ENCODE measurements around the gene GCC1. TPM values are rescaled to one million over a fixed set of nuclear protein-coding genes. Genes with fewer than 3 reads are reported as not detected.

Gene GCC1
- total RNA-seq, 1 experiment from 2014 or later, result 25.2 TPM

DNA sequence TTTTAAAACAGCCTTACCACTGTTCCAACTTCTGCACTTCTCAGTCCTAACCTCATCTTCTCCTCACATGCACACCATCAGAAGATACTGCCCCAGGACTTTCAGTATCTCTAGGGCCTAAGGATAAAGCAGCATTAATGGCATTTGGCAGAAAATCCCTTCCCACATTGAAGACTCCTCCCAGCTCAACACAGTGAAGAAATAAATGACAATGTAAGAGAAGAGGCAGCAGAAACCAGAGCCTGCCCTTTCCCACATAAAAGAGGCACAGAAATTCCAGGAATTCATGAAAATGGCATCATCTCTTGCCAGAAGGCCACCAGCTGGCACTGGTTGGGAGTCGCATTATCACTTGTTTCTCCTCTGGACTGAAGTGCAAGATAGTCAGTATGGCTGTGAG is 3.7 kb downstream of the GCC1 start:
- Histone ChIP-seq H3K4me1 (replicated peaks; ENCODE audit: insufficient read depth) (peaks cover 21% of the 10 kb centered on the region), H3K79me2 (ENCODE audit: low read depth) (peaks cover 27% of the 10 kb centered on the region), H3K9me3 (ENCODE audit: insufficient read depth, low read depth) (no peaks in the 10 kb centered on the region), H3K27ac (no peak overlapping the region), H3F3A (ENCODE audit: insufficient read depth, low read depth) (no peaks in the 10 kb centered on the region; the same call in 1 of the 2 replicates), H4K20me1 (ENCODE audit: insufficient read depth) (peaks cover 39% of the 10 kb centered on the region), H3K36me3 (ENCODE audit: low read depth) (0 out of 2 replicates have a peak, but pooled peaks cover 4% of the 10 kb centered on the region), H3K9me2 (ENCODE audit: insufficient read depth) (no peaks in the 10 kb centered on the region), H3K27me3 (ENCODE audit: insufficient read depth, low read depth) (no peaks in the 10 kb centered on the region), H2AFZ (no peak overlapping the region), H3K4me2 (no peak overlapping the region), H3K4me3 (no peak overlapping the region)
- TF ChIP-seq CTCF (conservative IDR thresholded peaks at IDR 0.05) (no peak), EZH2 (IDR thresholded peaks at IDR 0.05; ENCODE audit: low read depth) (no peak)
- DNase-seq, result no peak
- BruUV-seq (replicated peaks), result no TSS peak
- CTCF ChIA-PET, result no interaction called here
- POLR2A ChIA-PET (ENCODE audit: unreplicated experiment), result interaction anchor here (0.7 kb wide), 1 partner anchor 691 kb away, joined by 7 read pairs; no protein-coding TSS in a partner anchor
- intact Hi-C loops (cut with micrococcal nuclease; ENCODE audit: unreplicated experiment), result no loop called here

GRCh38 chr7:127580612-127581011 is 4.8 kb downstream of the GCC1 start:
- H4K20me1 ChIP-seq (ENCODE audit: insufficient read depth), result peaks cover 39% of the 10 kb centered on the region
- H3K4me2 ChIP-seq, result no peak overlapping the region
- ChIA-PET CTCF (no interaction called here), POLR2A (ENCODE audit: unreplicated experiment) (no interaction called here)
- DNase-seq, result no peak
- intact Hi-C loops (cut with micrococcal nuclease; ENCODE audit: unreplicated experiment), result no loop called here
- BruUV-seq (replicated peaks), result no TSS peak
- H3K4me1 ChIP-seq (replicated peaks; ENCODE audit: insufficient read depth), result peaks cover 13% of the 10 kb centered on the region
- H3K4me3 ChIP-seq, result no peak overlapping the region
- no peak overlapping the region for H2AFZ ChIP-seq
- H3K27me3 ChIP-seq (ENCODE audit: insufficient read depth, low read depth), result no peaks in the 10 kb centered on the region
- H3K36me3 ChIP-seq (ENCODE audit: low read depth), result 0 out of 2 replicates have a peak, but pooled peaks cover 4% of the 10 kb centered on the region
- no peaks in the 10 kb centered on the region; the same call in 1 of the 2 replicates for H3F3A ChIP-seq (ENCODE audit: insufficient read depth, low read depth)
- H3K27ac ChIP-seq, result no peak overlapping the region
- no peaks in the 10 kb centered on the region for H3K9me3 ChIP-seq (ENCODE audit: insufficient read depth, low read depth)
- TF ChIP-seq EZH2 (IDR thresholded peaks at IDR 0.05; ENCODE audit: low read depth), result no peak
- no peak for TF ChIP-seq CTCF (conservative IDR thresholded peaks at IDR 0.05)
- peaks cover 27% of the 10 kb centered on the region for H3K79me2 ChIP-seq (ENCODE audit: low read depth)
- H3K9me2 ChIP-seq (ENCODE audit: insufficient read depth), result no peaks in the 10 kb centered on the region

GRCh38 chr7:127578711-127579275 is 6.6 kb downstream of the GCC1 start:
- TF ChIP-seq CTCF (conservative IDR thresholded peaks at IDR 0.05) (no peak), EZH2 (IDR thresholded peaks at IDR 0.05; ENCODE audit: low read depth) (no peak)
- Histone ChIP-seq H3K4me2 (no peak overlapping the region), H3K9me2 (ENCODE audit: insufficient read depth) (no peaks in the 10 kb centered on the region), H2AFZ (no peak overlapping the region), H3K79me2 (ENCODE audit: low read depth) (peaks cover 14% of the 10 kb centered on the region), H4K20me1 (ENCODE audit: insufficient read depth) (peaks cover 36% of the 10 kb centered on the region), H3K27ac (no peak overlapping the region), H3K9me3 (ENCODE audit: insufficient read depth, low read depth) (no peaks in the 10 kb centered on the region), H3K36me3 (ENCODE audit: low read depth) (0 out of 2 replicates have a peak, but pooled peaks cover 4% of the 10 kb centered on the region), H3K4me1 (replicated peaks; ENCODE audit: insufficient read depth) (peaks cover 6% of the 10 kb centered on the region), H3K4me3 (no peak overlapping the region), H3K27me3 (ENCODE audit: insufficient read depth, low read depth) (no peaks in the 10 kb centered on the region), H3F3A (ENCODE audit: insufficient read depth, low read depth) (no peaks in the 10 kb centered on the region; the same call in 1 of the 2 replicates)
- DNase-seq, result no peak
- ChIA-PET POLR2A (ENCODE audit: unreplicated experiment) (no interaction called here), CTCF (no interaction called here)
- BruUV-seq (replicated peaks), result no TSS peak
- intact Hi-C loops (cut with micrococcal nuclease; ENCODE audit: unreplicated experiment), result no loop called here

Data from PC-9 (cell line).